Measurements from ENCODE around the gene TNFSF15.

Gene TNFSF15

GRCh38 chr9:114790521-114790920 is 15.3 kb downstream of the TNFSF15 start:
- in situ Hi-C loops (cut with MboI; ENCODE audit: low sequenced_read_pairs), result no loop called here

- in situ Hi-C loops (cut with MboI; ENCODE audit: low sequenced_read_pairs), result no loop called here
Measured at GRCh38 chr9:114789006-114789405, 16.8 kb downstream of the TNFSF15 start.

- in situ Hi-C loops (cut with MboI; ENCODE audit: low sequenced_read_pairs), result no loop called here
Measured at GRCh38 chr9:114787781-114788498, 17.9 kb downstream of the TNFSF15 start.

GRCh38 chr9:114787214-114787613 is 18.6 kb downstream of the TNFSF15 start:
- in situ Hi-C loops (cut with MboI; ENCODE audit: low sequenced_read_pairs), result no loop called here

- in situ Hi-C loops (cut with MboI; ENCODE audit: low sequenced_read_pairs), result no loop called here
Measured at GRCh38 chr9:114785866-114786650, 19.8 kb downstream of the TNFSF15 start.

- in situ Hi-C loops (cut with MboI; ENCODE audit: low sequenced_read_pairs), result no loop called here
Measured at GRCh38 chr9:114784721-114785279, 21.0 kb downstream of the TNFSF15 start.

GRCh38 chr9:114782586-114782985 is 23.3 kb downstream of the TNFSF15 start:
- in situ Hi-C loops (cut with MboI; ENCODE audit: low sequenced_read_pairs), result no loop called here

GRCh38 chr9:114779352-114779845 is 26.4 kb downstream of the TNFSF15 start:
- in situ Hi-C loops (cut with MboI; ENCODE audit: low sequenced_read_pairs), result no loop called here

- in situ Hi-C loops (cut with MboI; ENCODE audit: low sequenced_read_pairs), result no loop called here
Measured at GRCh38 chr9:114777821-114778609, 27.8 kb downstream of the TNFSF15 start.

GRCh38 chr9:114776683-114777399 is 29.0 kb downstream of the TNFSF15 start:
- in situ Hi-C loops (cut with MboI; ENCODE audit: low sequenced_read_pairs), result no loop called here

- in situ Hi-C loops (cut with MboI; ENCODE audit: low sequenced_read_pairs), result no loop called here
Measured at GRCh38 chr9:114775981-114776380, 29.9 kb downstream of the TNFSF15 start.

GRCh38 chr9:114775121-114775520 is 30.7 kb downstream of the TNFSF15 start:
- in situ Hi-C loops (cut with MboI; ENCODE audit: low sequenced_read_pairs), result no loop called here

GRCh38 chr9:114774524-114774923 is 31.3 kb downstream of the TNFSF15 start:
- in situ Hi-C loops (cut with MboI; ENCODE audit: low sequenced_read_pairs), result no loop called here

- in situ Hi-C loops (cut with MboI; ENCODE audit: low sequenced_read_pairs), result no loop called here
Measured at GRCh38 chr9:114771889-114772288, 34.0 kb downstream of the TNFSF15 start.

GRCh38 chr9:114770991-114771390 is 34.8 kb downstream of the TNFSF15 start:
- in situ Hi-C loops (cut with MboI; ENCODE audit: low sequenced_read_pairs), result no loop called here

GRCh38 chr9:114769624-114770023 is 36.2 kb downstream of the TNFSF15 start:
- in situ Hi-C loops (cut with MboI; ENCODE audit: low sequenced_read_pairs), result no loop called here

GRCh38 chr9:114763220-114763619 is 42.6 kb downstream of the TNFSF15 start:
- in situ Hi-C loops (cut with MboI; ENCODE audit: low sequenced_read_pairs), result no loop called here

- in situ Hi-C loops (cut with MboI; ENCODE audit: low sequenced_read_pairs), result no loop called here
Measured at GRCh38 chr9:114761523-114761922, 44.3 kb downstream of the TNFSF15 start.

- in situ Hi-C loops (cut with MboI; ENCODE audit: low sequenced_read_pairs), result no loop called here
Measured at GRCh38 chr9:114759512-114760341, 46.1 kb downstream of the TNFSF15 start.
